OCI-LY7 (cell line): ENCODE results near the gene PSME3IP1. TPM values are rescaled to one million over a fixed set of nuclear protein-coding genes. Genes with fewer than 3 reads are reported as not detected.

Source experiments
- BruUV-seq: library from RNA; stranded (reverse); fragments of 400-500 nt; replicated peaks from 2 replicates; lab custom pipeline; 2021; lab: Mats Ljungman, UMichigan
- CTCF ChIA-PET: fragments of 300-600 bp; sonication (Branson Sonifier 250); formaldehyde crosslinking; loops from one replicate; lab custom pipeline; 2022; ENCODE audit warnings: antibody characterized with exemption; ENCODE audit not compliant: unreplicated experiment; lab: Charles Lee
- POLR2A ChIA-PET: fragments of 300-600 bp; sonication (Branson Sonifier 250); formaldehyde crosslinking; loops from one replicate; lab custom pipeline; 2022; ENCODE audit warnings: antibody characterized with exemption; lab: Charles Lee
- DNase-seq: peaks from one replicate; pipeline ENCODE4 v3.0.0-alpha.2; 2015; ENCODE audit warnings: low spot score
- H2AFZ ChIP-seq: fragments of 200-600 bp; sonication (generic), shearing (Covaris generic); 2 replicates; pipeline ENCODE4 v1.6.1; 2014; ENCODE audit warnings: mild to moderate bottlenecking, antibody characterized with exemption, low read length, moderate library complexity
- H3K27ac ChIP-seq: fragments of 200-600 bp; sonication (generic); 2 replicates; pipeline ENCODE4 v1.5.1; 2014; ENCODE audit warnings: mixed run types, low read depth, mild to moderate bottlenecking, moderate library complexity, low read length, inconsistent platforms; ENCODE audit not compliant: poor library complexity, severe bottlenecking
- H3K36me3 ChIP-seq: fragments of 200-600 bp; sonication (generic); 2 replicates; pipeline ENCODE4 v1.6.1; 2014; ENCODE audit warnings: mild to moderate bottlenecking, antibody characterized with exemption, low read length, moderate library complexity, mixed read lengths; ENCODE audit not compliant: insufficient read depth
- H3K4me1 ChIP-seq: fragments of 200-600 bp; sonication (generic); 2 replicates; pipeline ENCODE4 v1.5.1; 2014; ENCODE audit warnings: mild to moderate bottlenecking, low read length; ENCODE audit not compliant: insufficient read depth, poor library complexity, severe bottlenecking
- H3K4me2 ChIP-seq: fragments of 200-600 bp; sonication (generic); 2 replicates; pipeline ENCODE4 v1.6.1; 2014; ENCODE audit warnings: mild to moderate bottlenecking, low read length
- H3K4me3 ChIP-seq: fragments of 200-600 bp; sonication (generic); 2 replicates; pipeline ENCODE4 v1.5.1; 2014; ENCODE audit warnings: mild to moderate bottlenecking, low read depth, low read length; ENCODE audit not compliant: poor library complexity, severe bottlenecking
- H3K79me2 ChIP-seq: fragments of 200-600 bp; sonication (generic); 2 replicates; pipeline ENCODE4 v1.6.1; 2016; ENCODE audit warnings: low read depth, mild to moderate bottlenecking, low read length, moderate library complexity, mixed read lengths; ENCODE audit not compliant: insufficient read depth
- H3K9me2 ChIP-seq: fragments of 200-600 bp; sonication (generic); 2 replicates; pipeline ENCODE4 v1.6.1; 2016; ENCODE audit warnings: mild to moderate bottlenecking, low read length, mixed read lengths; ENCODE audit not compliant: insufficient read depth
- H3K9me3 ChIP-seq: fragments of 200-600 bp; sonication (generic); 2 replicates; pipeline ENCODE4 v1.6.1; 2014; ENCODE audit warnings: mild to moderate bottlenecking, mixed run types, low read length, mixed read lengths
- H4K20me1 ChIP-seq: fragments of 200-600 bp; sonication (generic); 2 replicates; pipeline ENCODE4 v1.6.1; 2014; ENCODE audit warnings: mild to moderate bottlenecking, antibody characterized with exemption, low read length, moderate library complexity, mixed read lengths; ENCODE audit not compliant: insufficient read depth
- EZH2phosphoT487 ChIP-seq: fragments of 200-600 bp; sonication (generic); IDR thresholded peaks from 2 replicates; pipeline ENCODE4 v1.6.1; 2018; ENCODE audit warnings: low read depth, borderline replicate concordance, mild to moderate bottlenecking, mixed run types, antibody characterized with exemption, low read length, moderate library complexity, mixed read lengths
- intact Hi-C: fragments of 100-400 bp; cut with micrococcal nuclease; formaldehyde crosslinking; loops from one replicate; pipeline ENCODE4 v1.10.0; 2022; ENCODE audit not compliant: unreplicated experiment
- total RNA-seq, 2 experiments: library from RNA; depleted of rRNA in 1 of 2; stranded (reverse); fragments of >200 nt in 1 of 2; shearing (Covaris generic) in 1 of 2; gene quantifications; 2 replicates each; pipeline ENCODE4 v1.2.3, GENCODE V29; 2014 to 2022
- TF ChIP-seq, protein P1 (sequence below): fragments of 200-600 bp; sonication (generic); conservative IDR thresholded peaks from 2 replicates; pipeline ENCODE4 v1.5.1; 2014; ENCODE audit warnings: mild to moderate bottlenecking, antibody characterized with exemption, low read length, moderate library complexity, mixed read lengths

The PSME3IP1 gene
- total RNA-seq, 2 experiments from 2014 or later = 89.5 to 152 TPM

DNA sequence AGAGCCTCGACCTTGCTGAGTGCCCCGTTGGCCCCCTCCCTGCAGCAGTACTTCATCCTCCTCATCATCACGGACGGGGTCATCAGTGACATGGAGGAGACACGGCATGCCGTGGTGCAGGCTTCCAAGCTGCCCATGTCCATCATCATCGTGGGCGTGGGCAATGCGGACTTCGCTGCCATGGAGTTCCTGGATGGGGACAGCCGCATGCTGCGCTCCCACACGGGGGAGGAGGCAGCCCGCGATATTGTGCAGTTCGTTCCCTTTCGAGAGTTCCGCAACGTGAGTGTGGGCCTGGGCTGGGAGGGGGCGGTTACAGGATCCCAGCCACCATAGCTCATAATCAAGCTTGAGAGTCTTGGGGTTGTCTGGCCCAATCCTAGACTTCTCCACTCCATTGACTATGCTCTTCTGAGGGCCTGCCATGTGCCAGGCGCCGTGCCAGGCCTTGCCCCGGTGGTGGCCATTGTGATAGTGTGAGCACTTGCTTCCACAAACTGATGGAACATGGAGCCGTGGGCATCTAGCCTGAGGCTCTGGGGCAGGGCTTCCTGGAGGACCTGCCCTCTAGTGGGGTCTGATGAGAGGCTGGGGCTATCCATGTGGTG, 39.7 kb downstream of the PSME3IP1 start:
- CTCF ChIA-PET = no interaction called here
- intact Hi-C loops = no loop called here
- POLR2A ChIA-PET = interaction anchor here (0.7 kb wide), 1 partner anchor 26 kb away, joined by 3 read pairs; no protein-coding TSS in a partner anchor
- H3K4me2 ChIP-seq = no peak overlapping the region
- TF ChIP-seq EZH2phosphoT487 = no peak
- TF ChIP-seq, protein P1, sequence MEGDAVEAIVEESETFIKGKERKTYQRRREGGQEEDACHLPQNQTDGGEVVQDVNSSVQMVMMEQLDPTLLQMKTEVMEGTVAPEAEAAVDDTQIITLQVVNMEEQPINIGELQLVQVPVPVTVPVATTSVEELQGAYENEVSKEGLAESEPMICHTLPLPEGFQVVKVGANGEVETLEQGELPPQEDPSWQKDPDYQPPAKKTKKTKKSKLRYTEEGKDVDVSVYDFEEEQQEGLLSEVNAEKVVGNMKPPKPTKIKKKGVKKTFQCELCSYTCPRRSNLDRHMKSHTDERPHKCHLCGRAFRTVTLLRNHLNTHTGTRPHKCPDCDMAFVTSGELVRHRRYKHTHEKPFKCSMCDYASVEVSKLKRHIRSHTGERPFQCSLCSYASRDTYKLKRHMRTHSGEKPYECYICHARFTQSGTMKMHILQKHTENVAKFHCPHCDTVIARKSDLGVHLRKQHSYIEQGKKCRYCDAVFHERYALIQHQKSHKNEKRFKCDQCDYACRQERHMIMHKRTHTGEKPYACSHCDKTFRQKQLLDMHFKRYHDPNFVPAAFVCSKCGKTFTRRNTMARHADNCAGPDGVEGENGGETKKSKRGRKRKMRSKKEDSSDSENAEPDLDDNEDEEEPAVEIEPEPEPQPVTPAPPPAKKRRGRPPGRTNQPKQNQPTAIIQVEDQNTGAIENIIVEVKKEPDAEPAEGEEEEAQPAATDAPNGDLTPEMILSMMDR = no peak
- H4K20me1 ChIP-seq = no peaks in the 10 kb centered on the region
- no peaks in the 10 kb centered on the region for H3K79me2 ChIP-seq
- peaks cover 3% of the 10 kb centered on the region; the same call in 1 of the 2 replicates for H3K36me3 ChIP-seq
- BruUV-seq = no TSS peak
- peak overlapping the region; percentile 72 for H3K27ac ChIP-seq
- no peak overlapping the region for H3K4me3 ChIP-seq
- H3K4me1 ChIP-seq = peaks cover 56% of the 10 kb centered on the region
- H2AFZ ChIP-seq = no peak overlapping the region
- DNase-seq = no peak
- H3K9me3 ChIP-seq = no peaks in the 10 kb centered on the region
- no peaks in the 10 kb centered on the region for H3K9me2 ChIP-seq

GRCh38 chr16:57145046-57146021, 40.5 kb downstream of the PSME3IP1 start:
- TF ChIP-seq, protein P1 = no peak
- TF ChIP-seq EZH2phosphoT487 = no peak
- POLR2A ChIA-PET = interaction anchor here (0.7 to 1.6 kb wide), 2 partner anchors 25 to 53 kb away, joined by 3 to 9 read pairs; partner anchors contain the start of gene CPNE2
- H2AFZ ChIP-seq = no peak overlapping the region
- no TSS peak for BruUV-seq
- H3K9me2 ChIP-seq = no peaks in the 10 kb centered on the region
- no peak overlapping the region for H3K27ac ChIP-seq
- intact Hi-C loops = no loop called here
- no peaks in the 10 kb centered on the region for H3K9me3 ChIP-seq
- no peaks in the 10 kb centered on the region for H3K79me2 ChIP-seq
- no peak for DNase-seq
- no peak overlapping the region for H3K4me3 ChIP-seq
- CTCF ChIA-PET = no interaction called here
- no peak overlapping the region for H3K4me2 ChIP-seq
- peaks cover 62% of the 10 kb centered on the region for H3K4me1 ChIP-seq
- no peaks in the 10 kb centered on the region for H4K20me1 ChIP-seq
- no peaks in the 10 kb centered on the region for H3K36me3 ChIP-seq
